ENCODE measurements around the gene HTR3E. TPM values are rescaled to one million over a fixed set of nuclear protein-coding genes. Genes with fewer than 3 reads are reported as not detected.

The HTR3E gene
- total and polyA plus RNA-seq, 2 of the 13 experiments (the other 11 are each of a cell fraction or from before 2014, with no cell fraction given), result not detected

- TF ChIP-seq ZNF577 (CRISPR knock-in tag; IDR thresholded peaks at IDR 0.05; ENCODE audit: borderline replicate concordance, low read depth) (no peak), THAP9 (CRISPR knock-in tag; IDR thresholded peaks at IDR 0.05; ENCODE audit: borderline replicate concordance) (peak; percentile 97), ZBTB25 (CRISPR knock-in tag; IDR thresholded peaks at IDR 0.05) (peak; percentile 95), SMARCC2 (IDR thresholded peaks at IDR 0.05) (no peak), POLR2AphosphoS2 (IDR thresholded peaks at IDR 0.05; ENCODE audit: low read depth, low read length) (no peak), CBX2 (IDR thresholded peaks at IDR 0.05; ENCODE audit: low read depth, low read length) (no peak), CBX2 (CRISPR knock-in tag; IDR thresholded peaks at IDR 0.05; ENCODE audit: low read depth) (no peak), SCMH1 (CRISPR knock-in tag; IDR thresholded peaks at IDR 0.05; ENCODE audit: borderline replicate concordance) (no peak), TRAFD1 (CRISPR knock-in tag; IDR thresholded peaks at IDR 0.05; ENCODE audit: borderline replicate concordance) (no peak), ZBTB1 (CRISPR knock-in tag; IDR thresholded peaks at IDR 0.05; ENCODE audit: borderline replicate concordance) (no peak), ZEB1 (IDR thresholded peaks at IDR 0.05; ENCODE audit: insufficient replicate concordance, low read depth) (peak; percentile 51), TOE1 (CRISPR knock-in tag; IDR thresholded peaks at IDR 0.05) (no peak), PHF21A (CRISPR knock-in tag; IDR thresholded peaks at IDR 0.05) (peak; percentile 78), ZNF850 (CRISPR knock-in tag; conservative IDR thresholded peaks at IDR 0.05) (no peak), ELK4 (CRISPR knock-in tag; IDR thresholded peaks at IDR 0.05; ENCODE audit: borderline replicate concordance) (no peak), THRA (CRISPR knock-in tag; IDR thresholded peaks at IDR 0.05; ENCODE audit: borderline replicate concordance) (peak; percentile 76), ZNF326 (CRISPR knock-in tag; IDR thresholded peaks at IDR 0.05; ENCODE audit: borderline replicate concordance) (no peak)
These were observed 38.5 kb downstream of the HTR3E start, which contains the start of gene EIF2B5 (continued) for GRCh38 chr3:184135149-184135910.

Data from HepG2 (cell line).